Esophagus (tissue), 2 donors: ENCODE results near the gene GPC1. TPM values are rescaled to one million over a fixed set of nuclear protein-coding genes. Genes with fewer than 3 reads are reported as not detected.
A peak's percentile ranks its signal among the peaks of the same experiment; 100 is the strongest.
"Not testable (repeated sequence)": the region's sequence is repeated elsewhere in the genome, so short reads cannot be mapped to it uniquely, and the experiment has no call there.

ENCODE experiments used
- H3K27ac ChIP-seq, 2 donors: one replicate each; pipeline ENCODE4 v1.5.1; 2013; ENCODE audit warnings: low read depth in 2 of 2, mild to moderate bottlenecking in 2 of 2, inconsistent platforms in 1 of 2, low read length in 1 of 2, moderate library complexity in 1 of 2
- H3K27me3 ChIP-seq, 2 donors: one replicate each; pipeline ENCODE4 v1.6.1; 2013; ENCODE audit warnings: low read length in 2 of 2, control low read depth in 1 of 2, mild to moderate bottlenecking in 1 of 2; ENCODE audit not compliant: insufficient read depth in 2 of 2, control insufficient read depth in 1 of 2
- H3K36me3 ChIP-seq, 2 donors: one replicate each; pipeline ENCODE4 v1.6.1; 2013; ENCODE audit warnings: low read length in 1 of 2; ENCODE audit not compliant: control insufficient read depth in 2 of 2, insufficient read depth in 2 of 2
- H3K4me1 ChIP-seq, 2 donors: one replicate each; pipeline ENCODE4 v1.6.1; 2013; ENCODE audit warnings: low read length in 1 of 2; ENCODE audit not compliant: control insufficient read depth in 2 of 2, insufficient read depth in 2 of 2
- H3K4me3 ChIP-seq, 2 donors: one replicate each; pipeline ENCODE4 v1.5.1; 2013; ENCODE audit warnings: low read length in 2 of 2, mild to moderate bottlenecking in 2 of 2, low read depth in 1 of 2, moderate library complexity in 1 of 2
- H3K9me3 ChIP-seq, 2 donors: one replicate each; pipeline ENCODE4 v1.6.1; 2013; ENCODE audit warnings: mild to moderate bottlenecking in 2 of 2, low read depth in 1 of 2, low read length in 1 of 2, moderate library complexity in 1 of 2; ENCODE audit not compliant: control insufficient read depth in 2 of 2, insufficient read depth in 1 of 2
- WGBS, 2 donors: extraction: QIAGEN DNeasy Blood & Tissue Kit; methylation state at CpG; one replicate each; pipeline ENCODE4 v1.1.7; 2013; 5-methylcytosine and 5-hydroxymethylcytosine counted together
- polyA plus RNA-seq, 2 donors: library from polyadenylated mRNA; stranded (reverse); fragments of 200-250 nt; gene quantifications; one replicate each; pipeline ENCODE4 v1.2.3, GENCODE V29; 2013
- donor health status: healthy with polysubstance abuse.
- donor health status: Bipolar disorder and iron deficiency.

GPC1 gene, protein sequence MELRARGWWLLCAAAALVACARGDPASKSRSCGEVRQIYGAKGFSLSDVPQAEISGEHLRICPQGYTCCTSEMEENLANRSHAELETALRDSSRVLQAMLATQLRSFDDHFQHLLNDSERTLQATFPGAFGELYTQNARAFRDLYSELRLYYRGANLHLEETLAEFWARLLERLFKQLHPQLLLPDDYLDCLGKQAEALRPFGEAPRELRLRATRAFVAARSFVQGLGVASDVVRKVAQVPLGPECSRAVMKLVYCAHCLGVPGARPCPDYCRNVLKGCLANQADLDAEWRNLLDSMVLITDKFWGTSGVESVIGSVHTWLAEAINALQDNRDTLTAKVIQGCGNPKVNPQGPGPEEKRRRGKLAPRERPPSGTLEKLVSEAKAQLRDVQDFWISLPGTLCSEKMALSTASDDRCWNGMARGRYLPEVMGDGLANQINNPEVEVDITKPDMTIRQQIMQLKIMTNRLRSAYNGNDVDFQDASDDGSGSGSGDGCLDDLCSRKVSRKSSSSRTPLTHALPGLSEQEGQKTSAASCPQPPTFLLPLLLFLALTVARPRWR
- 10 to 100 TPM; 57.9 to 82.0 TPM for polyA plus RNA-seq

- peak within 1 kb of the TSS; percentile 75 to 80 for H3K4me3 ChIP-seq
- no peaks in the 10 kb centered on the region for H3K27me3 ChIP-seq
- H3K36me3 ChIP-seq, result no peaks in the 10 kb centered on the region
- H3K9me3 ChIP-seq, result no peaks in the 10 kb centered on the region
- peak within 1 kb of the TSS; percentile 97 to 98 for H3K27ac ChIP-seq
- H3K4me1 ChIP-seq, result peaks cover 13 to 48% of the 10 kb centered on the region in 2 donors
- 1 to 3% methylated on average over 14 to 72 of the region's 77 CpGs for WGBS, 2 donors
Measured at GRCh38 chr2:240435457-240435947, at the start of gene GPC1. TSS of gene GPC1 (plus strand) at chr2:240435663. CDS start at chr2:240435919, 256 bp downstream.

- Histone ChIP-seq H3K27ac (no peak overlapping the region), H3K4me1 (peaks cover 3 to 11% of the 10 kb centered on the region in 2 donors), H3K27me3 (no peaks in the 10 kb centered on the region), H3K9me3 (peaks cover 3 to 12% of the 10 kb centered on the region in 2 donors), H3K36me3 (no peaks in the 10 kb centered on the region), H3K4me3 (no peak overlapping the region)
- 91 to 92% methylated on average over 12 of the region's 12 CpGs for WGBS, 2 donors
Measured at GRCh38 chr2:240386326-240386725, 49.1 kb upstream of the GPC1 start.

- not testable (repeated sequence) for H3K27me3 ChIP-seq, H3K27ac ChIP-seq, H3K4me3 ChIP-seq, H3K36me3 ChIP-seq
- peaks cover 3 to 11% of the 10 kb centered on the region in 2 donors for H3K4me1 ChIP-seq
- 85 to 91% methylated on average over 4 of the region's 4 CpGs for WGBS, 2 donors
- H3K9me3 ChIP-seq, result peaks cover 3 to 12% of the 10 kb centered on the region in 2 donors
Measured at GRCh38 chr2:240386743-240387142, 48.7 kb upstream of the GPC1 start.

- no peaks in the 10 kb centered on the region for H3K36me3 ChIP-seq
- 84 to 85% methylated on average over 9 of the region's 9 CpGs for WGBS, 2 donors
- no peaks in the 10 kb centered on the region for H3K27me3 ChIP-seq
- H3K27ac ChIP-seq, result no peak overlapping the region
- peaks cover 3 to 12% of the 10 kb centered on the region in 2 donors for H3K9me3 ChIP-seq
- H3K4me3 ChIP-seq, result no peak overlapping the region
- H3K4me1 ChIP-seq, result peaks cover 3 to 13% of the 10 kb centered on the region in 2 donors
Measured at GRCh38 chr2:240387325-240387668, 48.2 kb upstream of the GPC1 start.

DNA sequence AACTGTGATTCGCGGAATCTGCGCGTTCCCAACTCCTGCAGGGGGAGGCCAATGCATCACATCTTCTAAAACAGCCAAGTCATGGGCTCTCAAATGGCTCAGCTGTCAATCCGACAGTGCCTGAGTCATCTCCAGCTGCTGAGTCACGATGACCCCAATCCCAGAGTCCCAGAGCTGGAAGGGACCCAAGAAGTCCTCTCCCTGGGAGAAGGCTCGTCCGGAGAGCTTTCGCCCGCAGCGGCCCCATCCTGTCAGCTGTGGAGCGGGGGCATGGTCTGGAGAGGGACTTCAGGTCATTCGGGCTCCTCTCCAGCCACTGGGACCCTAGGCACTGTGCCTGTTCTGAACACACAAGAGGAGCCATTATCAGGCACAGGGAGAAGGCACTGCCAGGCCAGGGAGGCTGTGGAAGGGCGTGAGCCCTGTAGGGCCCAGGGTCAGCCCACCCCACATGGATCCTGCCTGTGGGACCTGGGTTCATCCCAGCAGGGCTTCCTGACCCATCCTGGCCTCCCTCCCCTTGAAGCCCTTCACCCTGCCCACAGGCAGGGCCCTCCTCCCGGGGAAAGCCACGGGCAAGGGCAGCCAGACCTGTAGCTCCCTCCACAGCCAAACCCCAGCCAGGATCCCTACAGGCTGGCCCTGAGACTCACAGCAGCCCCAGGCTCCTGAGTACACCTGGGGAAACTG lies 47.6 kb upstream of the GPC1 start:
- WGBS, 2 donors, result 70 to 73% methylated on average over 16 of the region's 16 CpGs
- H3K9me3 ChIP-seq, result peaks cover 3 to 12% of the 10 kb centered on the region in 2 donors
- H3K27me3 ChIP-seq, result no peaks in the 10 kb centered on the region
- no peak overlapping the region for H3K4me3 ChIP-seq
- H3K36me3 ChIP-seq, result no peaks in the 10 kb centered on the region
- peaks cover 3 to 16% of the 10 kb centered on the region in 2 donors for H3K4me1 ChIP-seq
- no peak overlapping the region for H3K27ac ChIP-seq

GRCh38 chr2:240388471-240389301 lies 46.8 kb upstream of the GPC1 start:
- H3K9me3 ChIP-seq, result peaks cover 3 to 12% of the 10 kb centered on the region in 2 donors
- no peak overlapping the region for H3K4me3 ChIP-seq
- WGBS, 2 donors, result 92 to 94% methylated on average over 21 of the region's 21 CpGs
- H3K36me3 ChIP-seq, result no peaks in the 10 kb centered on the region
- H3K4me1 ChIP-seq, result peaks cover 3 to 12% of the 10 kb centered on the region in 2 donors
- no peak overlapping the region for H3K27ac ChIP-seq
- H3K27me3 ChIP-seq, result no peaks in the 10 kb centered on the region

GRCh38 chr2:240389302-240389805 lies 46.1 kb upstream of the GPC1 start:
- Histone ChIP-seq H3K36me3 (no peaks in the 10 kb centered on the region), H3K4me1 (peaks cover 3 to 8% of the 10 kb centered on the region in 2 donors), H3K27me3 (no peaks in the 10 kb centered on the region), H3K4me3 (no peak overlapping the region), H3K27ac (no peak overlapping the region), H3K9me3 (peaks cover 3 to 12% of the 10 kb centered on the region in 2 donors)
- 88 to 89% methylated on average over 6 of the region's 6 CpGs for WGBS, 2 donors

- H3K27ac ChIP-seq, result no peak overlapping the region
- H3K9me3 ChIP-seq, result peaks cover 3 to 9% of the 10 kb centered on the region in 2 donors
- H3K36me3 ChIP-seq, result no peaks in the 10 kb centered on the region
- H3K27me3 ChIP-seq, result no peaks in the 10 kb centered on the region
- WGBS, 2 donors, result 85 to 87% methylated on average over 28 of the region's 28 CpGs
- H3K4me3 ChIP-seq, result no peak overlapping the region
- H3K4me1 ChIP-seq, result peaks cover 3 to 9% of the 10 kb centered on the region in 2 donors
Measured at GRCh38 chr2:240390091-240391073, 45.1 kb upstream of the GPC1 start.
